WTC11 (cell line): ENCODE results near the gene KCNG4.

Experiments used
- ETV6 ChIP-seq: sonication (generic); formaldehyde crosslinking; IDR thresholded peaks from 2 replicates; pipeline ENCODE4 v1.8.1; 2022; ENCODE audit warnings: mild to moderate bottlenecking, missing genetic modification reagents
- FOXJ3 ChIP-seq: sonication (generic); formaldehyde crosslinking; IDR thresholded peaks from 2 replicates; pipeline ENCODE4 v1.9.0; 2021; ENCODE audit warnings: missing genetic modification reagents, mild to moderate bottlenecking, borderline replicate concordance
- JAZF1 ChIP-seq: fragments of 250-450 bp; sonication (Bioruptor Pico); IDR thresholded peaks from 2 replicates; pipeline ENCODE4 v1.9.0; 2021; ENCODE audit warnings: moderate library complexity, mild to moderate bottlenecking, inconsistent platforms
- JUN ChIP-seq: sonication (generic); formaldehyde crosslinking; IDR thresholded peaks from 2 replicates; pipeline ENCODE4 v1.8.0; 2023; ENCODE audit warnings: mild to moderate bottlenecking, missing genetic modification reagents
- NFYB ChIP-seq: sonication (generic); formaldehyde crosslinking; conservative IDR thresholded peaks from 2 replicates; pipeline ENCODE4 v1.8.0; 2022; ENCODE audit warnings: low read depth, missing genetic modification reagents
- OVOL2 ChIP-seq: fragments of 250-450 bp; sonication (Bioruptor Pico); IDR thresholded peaks from 2 replicates; pipeline ENCODE4 v1.9.0; 2021; ENCODE audit warnings: mild to moderate bottlenecking, borderline replicate concordance
- SP1 ChIP-seq: sonication (generic); formaldehyde crosslinking; conservative IDR thresholded peaks from 2 replicates; pipeline ENCODE4 v1.8.1; 2022; ENCODE audit warnings: missing genetic modification reagents
- ZNF121 ChIP-seq: sonication (generic); formaldehyde crosslinking; IDR thresholded peaks from 2 replicates; pipeline ENCODE4 v1.8.0; 2023; ENCODE audit warnings: missing genetic modification reagents
- ZNF423 ChIP-seq: fragments of 250-450 bp; sonication (Bioruptor Pico); IDR thresholded peaks from 2 replicates; pipeline ENCODE4 v2.1.2; 2022; ENCODE audit warnings: mild to moderate bottlenecking, moderate library complexity
- TF ChIP-seq, protein P1 (sequence below): fragments of 200-600 bp; IDR thresholded peaks from 2 replicates; pipeline ENCODE4 v1.8.0; 2022; ENCODE audit warnings: antibody characterized with exemption
- TF ChIP-seq, protein P2 (sequence below): sonication (generic); formaldehyde crosslinking; IDR thresholded peaks from 2 replicates; pipeline ENCODE4 v1.8.0; 2022; ENCODE audit warnings: mild to moderate bottlenecking, missing genetic modification reagents
- TF ChIP-seq, protein P3 (sequence below): sonication (generic); formaldehyde crosslinking; IDR thresholded peaks from 2 replicates; pipeline ENCODE4 v1.8.1; 2023; ENCODE audit warnings: mild to moderate bottlenecking, missing genetic modification reagents, moderate library complexity
- TF ChIP-seq, protein P4 (sequence below): sonication (generic); formaldehyde crosslinking; IDR thresholded peaks from 2 replicates; pipeline ENCODE4 v1.8.1; 2023; ENCODE audit warnings: mild to moderate bottlenecking, moderate library complexity, missing genetic modification reagents

DNA sequence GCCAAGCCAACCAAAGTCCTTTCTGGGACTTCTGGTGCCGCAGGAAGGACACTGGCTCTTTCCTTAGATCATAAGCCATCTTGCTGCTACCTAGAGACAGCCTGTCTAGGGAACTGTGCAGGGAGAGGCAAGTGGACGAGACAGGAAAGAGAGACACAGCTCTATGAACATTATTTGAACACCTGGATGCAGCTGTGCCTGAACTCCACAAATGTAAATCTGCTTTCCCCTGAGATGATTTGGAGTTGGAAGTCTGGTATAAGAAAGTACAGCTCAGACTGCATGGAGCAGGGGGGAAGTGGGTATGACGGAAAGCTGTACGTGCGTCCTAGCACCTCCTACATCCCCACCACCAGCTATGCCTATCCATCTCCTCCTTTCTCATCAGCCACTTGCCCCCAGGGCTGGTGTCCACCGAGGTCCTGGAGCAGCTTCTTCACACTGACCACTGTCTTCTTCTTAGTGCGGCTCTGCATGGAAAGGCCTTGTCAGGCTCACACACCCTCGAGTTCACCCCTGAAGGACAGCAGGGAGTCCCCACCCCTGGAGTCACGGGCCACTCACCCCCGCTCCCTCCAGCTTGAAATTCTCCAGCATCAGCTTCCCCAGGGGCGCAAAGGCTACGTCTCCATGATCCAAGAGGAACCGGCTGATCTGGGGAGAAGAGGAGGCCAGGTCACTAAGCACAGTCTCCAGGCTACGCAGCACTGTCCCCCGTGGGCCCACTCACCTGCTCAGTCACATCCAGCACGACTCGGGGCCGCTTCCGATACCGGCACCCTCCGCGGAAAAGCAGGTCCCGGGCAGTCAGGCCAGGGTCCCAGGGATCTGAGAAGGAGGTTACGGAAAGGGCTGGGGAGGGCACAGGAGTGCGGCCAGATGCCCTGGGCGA is 56.9 kb downstream of the KCNG4 start:
- TF ChIP-seq ZNF121 (no peak), OVOL2 (no peak), FOXJ3 (CRISPR knock-in tag) (no peak), SP1 (no peak), JAZF1 (no peak), JUN (no peak), ETV6 (CRISPR knock-in tag) (no peak), ZNF423 (CRISPR knock-in tag) (no peak), NFYB (CRISPR knock-in tag) (no peak)
- TF ChIP-seq, protein P1, sequence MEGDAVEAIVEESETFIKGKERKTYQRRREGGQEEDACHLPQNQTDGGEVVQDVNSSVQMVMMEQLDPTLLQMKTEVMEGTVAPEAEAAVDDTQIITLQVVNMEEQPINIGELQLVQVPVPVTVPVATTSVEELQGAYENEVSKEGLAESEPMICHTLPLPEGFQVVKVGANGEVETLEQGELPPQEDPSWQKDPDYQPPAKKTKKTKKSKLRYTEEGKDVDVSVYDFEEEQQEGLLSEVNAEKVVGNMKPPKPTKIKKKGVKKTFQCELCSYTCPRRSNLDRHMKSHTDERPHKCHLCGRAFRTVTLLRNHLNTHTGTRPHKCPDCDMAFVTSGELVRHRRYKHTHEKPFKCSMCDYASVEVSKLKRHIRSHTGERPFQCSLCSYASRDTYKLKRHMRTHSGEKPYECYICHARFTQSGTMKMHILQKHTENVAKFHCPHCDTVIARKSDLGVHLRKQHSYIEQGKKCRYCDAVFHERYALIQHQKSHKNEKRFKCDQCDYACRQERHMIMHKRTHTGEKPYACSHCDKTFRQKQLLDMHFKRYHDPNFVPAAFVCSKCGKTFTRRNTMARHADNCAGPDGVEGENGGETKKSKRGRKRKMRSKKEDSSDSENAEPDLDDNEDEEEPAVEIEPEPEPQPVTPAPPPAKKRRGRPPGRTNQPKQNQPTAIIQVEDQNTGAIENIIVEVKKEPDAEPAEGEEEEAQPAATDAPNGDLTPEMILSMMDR, result no peak
- TF ChIP-seq, protein P2, sequence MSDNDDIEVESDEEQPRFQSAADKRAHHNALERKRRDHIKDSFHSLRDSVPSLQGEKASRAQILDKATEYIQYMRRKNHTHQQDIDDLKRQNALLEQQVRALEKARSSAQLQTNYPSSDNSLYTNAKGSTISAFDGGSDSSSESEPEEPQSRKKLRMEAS (CRISPR knock-in tag), result no peak
- TF ChIP-seq, protein P3, sequence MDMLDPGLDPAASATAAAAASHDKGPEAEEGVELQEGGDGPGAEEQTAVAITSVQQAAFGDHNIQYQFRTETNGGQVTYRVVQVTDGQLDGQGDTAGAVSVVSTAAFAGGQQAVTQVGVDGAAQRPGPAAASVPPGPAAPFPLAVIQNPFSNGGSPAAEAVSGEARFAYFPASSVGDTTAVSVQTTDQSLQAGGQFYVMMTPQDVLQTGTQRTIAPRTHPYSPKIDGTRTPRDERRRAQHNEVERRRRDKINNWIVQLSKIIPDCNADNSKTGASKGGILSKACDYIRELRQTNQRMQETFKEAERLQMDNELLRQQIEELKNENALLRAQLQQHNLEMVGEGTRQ (CRISPR knock-in tag), result no peak
- TF ChIP-seq, protein P4, sequence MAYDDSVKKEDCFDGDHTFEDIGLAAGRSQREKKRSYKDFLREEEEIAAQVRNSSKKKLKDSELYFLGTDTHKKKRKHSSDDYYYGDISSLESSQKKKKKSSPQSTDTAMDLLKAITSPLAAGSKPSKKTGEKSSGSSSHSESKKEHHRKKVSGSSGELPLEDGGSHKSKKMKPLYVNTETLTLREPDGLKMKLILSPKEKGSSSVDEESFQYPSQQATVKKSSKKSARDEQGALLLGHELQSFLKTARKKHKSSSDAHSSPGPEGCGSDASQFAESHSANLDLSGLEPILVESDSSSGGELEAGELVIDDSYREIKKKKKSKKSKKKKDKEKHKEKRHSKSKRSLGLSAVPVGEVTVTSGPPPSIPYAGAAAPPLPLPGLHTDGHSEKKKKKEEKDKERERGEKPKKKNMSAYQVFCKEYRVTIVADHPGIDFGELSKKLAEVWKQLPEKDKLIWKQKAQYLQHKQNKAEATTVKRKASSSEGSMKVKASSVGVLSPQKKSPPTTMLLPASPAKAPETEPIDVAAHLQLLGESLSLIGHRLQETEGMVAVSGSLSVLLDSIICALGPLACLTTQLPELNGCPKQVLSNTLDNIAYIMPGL (CRISPR knock-in tag), result no peak
